HuH-7.5 (cell line): ENCODE measurements around the gene FAM171A2.
"Not testable (repeated sequence)": the region's sequence is repeated elsewhere in the genome, so short reads cannot be mapped to it uniquely, and the experiment has no call there.

ENCODE experiments used
- DNase-seq: peaks from one replicate; pipeline ENCODE4 v3.0.0; 2011; ENCODE audit warnings: low spot score

FAM171A2 gene

DNA sequence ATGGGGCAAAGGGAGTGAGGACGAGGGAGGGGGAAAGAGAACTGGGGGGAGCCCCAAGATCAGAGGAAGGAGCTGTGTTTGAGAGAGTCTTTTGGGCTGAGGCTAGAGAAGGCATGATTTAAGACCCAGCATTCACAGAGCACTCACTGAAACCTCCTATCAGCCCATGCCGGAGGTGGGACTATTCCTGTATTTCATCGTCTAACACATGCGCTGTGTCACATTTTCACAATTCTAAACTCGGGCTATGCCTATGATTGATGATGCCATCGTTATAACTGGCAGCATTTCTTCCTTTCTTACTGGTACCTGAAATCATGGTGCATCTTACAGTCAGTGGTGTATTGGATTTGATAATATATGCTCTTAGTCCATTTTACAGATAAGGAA, 3.5 kb downstream of the FAM171A2 start:
- DNase-seq = no peak

DNA sequence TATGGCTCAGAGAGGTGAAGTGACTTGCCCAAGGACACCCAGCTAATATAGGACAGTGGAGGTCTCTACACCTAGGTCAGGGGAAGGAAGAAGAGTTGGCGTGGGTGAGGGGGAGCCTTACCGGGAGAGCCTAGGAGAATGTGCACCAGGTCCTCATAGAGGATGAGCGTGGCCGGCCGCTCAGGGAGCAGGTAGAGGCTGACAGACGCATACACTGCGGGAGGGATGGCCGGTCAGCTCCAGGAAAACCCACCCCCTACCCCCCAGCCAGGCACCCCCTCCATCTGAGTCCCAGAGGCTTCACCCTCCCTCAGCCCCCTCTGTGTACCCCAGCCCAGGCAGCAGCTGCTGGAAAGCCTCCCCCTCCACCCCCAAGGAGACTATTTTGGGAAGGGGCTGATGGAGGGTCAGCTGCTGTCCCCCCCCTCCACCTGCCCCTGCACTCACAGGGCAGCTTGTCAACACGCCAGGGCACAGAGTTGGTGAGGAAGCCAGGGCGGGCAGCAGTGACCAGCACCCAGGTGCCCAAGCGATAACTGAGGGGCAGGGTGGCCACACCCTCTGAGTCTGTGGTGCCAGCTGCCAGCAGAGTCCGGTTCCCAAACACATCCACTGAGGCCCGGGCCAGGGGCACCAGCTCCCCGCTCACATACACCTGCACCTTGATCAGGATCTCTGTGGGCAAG, 4.1 kb downstream of the FAM171A2 start:
- no peak for DNase-seq

DNA sequence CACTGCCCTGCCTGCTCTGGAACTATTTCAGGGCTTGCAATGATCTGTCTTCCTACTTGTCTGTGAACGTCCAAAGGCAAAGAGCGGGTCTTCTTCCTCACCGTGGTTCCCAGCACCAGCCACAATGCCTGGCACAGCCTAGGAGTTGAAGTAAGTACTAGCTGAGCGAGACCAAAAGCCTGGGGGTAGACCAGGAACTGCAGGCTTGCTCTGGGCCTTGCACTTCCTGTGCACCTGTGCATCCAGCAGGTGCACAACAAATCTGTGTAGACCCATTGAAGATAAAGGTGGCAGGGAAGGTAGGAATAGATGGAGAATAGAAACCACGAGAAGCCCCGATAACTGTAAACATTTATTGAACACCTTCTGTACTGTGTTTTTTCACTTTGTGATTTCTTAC, 4.6 kb downstream of the FAM171A2 start:
- DNase-seq = no peak

DNA sequence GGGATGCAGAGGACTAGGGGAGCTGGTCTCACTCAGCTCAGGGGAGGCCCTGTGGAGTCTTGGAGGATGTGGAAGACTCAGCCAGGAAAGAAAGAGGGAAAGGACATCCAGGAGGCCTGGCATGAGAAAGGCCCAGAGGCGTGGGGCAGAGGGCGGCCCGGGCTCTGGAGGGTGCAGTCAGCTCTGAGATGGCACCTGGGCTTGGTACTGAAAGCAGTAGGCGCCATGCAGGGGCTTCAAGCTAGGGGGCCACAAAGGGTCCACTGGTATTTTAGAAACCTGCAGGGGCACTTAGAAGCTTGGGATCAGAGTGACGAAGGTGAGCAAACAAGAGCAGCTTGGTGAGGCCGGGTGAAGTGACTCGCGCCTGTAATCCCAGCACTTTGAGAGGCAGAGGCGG, 5.6 kb downstream of the FAM171A2 start:
- DNase-seq = no peak

DNA sequence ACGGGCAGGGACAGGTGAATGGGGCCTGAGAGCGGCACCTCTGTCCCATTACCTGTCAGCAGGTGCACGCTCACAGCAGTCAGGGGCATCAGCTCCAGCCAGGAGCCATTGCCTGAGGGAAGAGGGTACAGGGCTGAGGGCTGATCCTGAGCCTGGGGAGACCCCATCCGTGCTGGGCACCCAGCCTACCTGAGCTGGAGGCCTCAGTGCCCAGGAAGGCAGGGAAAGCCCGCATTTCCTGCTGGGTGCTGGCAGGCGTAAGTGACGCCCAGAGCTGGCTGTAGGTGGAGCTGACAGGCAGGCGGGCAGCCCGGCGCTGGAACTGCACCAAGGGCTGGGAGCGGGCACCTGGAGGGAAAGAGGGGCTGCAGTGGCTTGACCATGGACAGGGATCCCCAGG, 7.4 kb downstream of the FAM171A2 start:
- DNase-seq = no peak

DNA sequence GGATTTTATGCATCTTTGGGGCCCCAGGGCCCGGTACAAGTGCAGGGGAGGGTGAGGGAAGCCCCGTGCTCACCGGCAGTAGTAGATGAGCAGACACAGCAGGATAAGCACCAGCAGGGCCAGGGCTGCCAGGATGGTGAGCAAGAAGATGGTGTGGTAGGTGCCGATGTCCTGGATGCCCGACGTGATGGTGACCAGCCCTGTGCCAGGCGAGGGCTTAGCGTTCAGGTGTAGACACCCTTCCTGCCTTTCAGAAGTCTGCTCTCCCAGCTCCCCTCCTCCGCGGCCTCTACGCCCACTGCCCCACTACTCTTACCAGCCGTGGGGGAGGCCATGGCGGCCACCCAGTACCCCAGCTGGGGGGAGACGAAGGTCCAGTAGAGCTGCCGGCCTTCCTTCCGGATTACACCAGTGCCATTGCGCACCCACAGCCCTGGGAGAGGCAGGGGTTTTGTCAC, 8.0 kb downstream of the FAM171A2 start:
- DNase-seq = no peak

DNA sequence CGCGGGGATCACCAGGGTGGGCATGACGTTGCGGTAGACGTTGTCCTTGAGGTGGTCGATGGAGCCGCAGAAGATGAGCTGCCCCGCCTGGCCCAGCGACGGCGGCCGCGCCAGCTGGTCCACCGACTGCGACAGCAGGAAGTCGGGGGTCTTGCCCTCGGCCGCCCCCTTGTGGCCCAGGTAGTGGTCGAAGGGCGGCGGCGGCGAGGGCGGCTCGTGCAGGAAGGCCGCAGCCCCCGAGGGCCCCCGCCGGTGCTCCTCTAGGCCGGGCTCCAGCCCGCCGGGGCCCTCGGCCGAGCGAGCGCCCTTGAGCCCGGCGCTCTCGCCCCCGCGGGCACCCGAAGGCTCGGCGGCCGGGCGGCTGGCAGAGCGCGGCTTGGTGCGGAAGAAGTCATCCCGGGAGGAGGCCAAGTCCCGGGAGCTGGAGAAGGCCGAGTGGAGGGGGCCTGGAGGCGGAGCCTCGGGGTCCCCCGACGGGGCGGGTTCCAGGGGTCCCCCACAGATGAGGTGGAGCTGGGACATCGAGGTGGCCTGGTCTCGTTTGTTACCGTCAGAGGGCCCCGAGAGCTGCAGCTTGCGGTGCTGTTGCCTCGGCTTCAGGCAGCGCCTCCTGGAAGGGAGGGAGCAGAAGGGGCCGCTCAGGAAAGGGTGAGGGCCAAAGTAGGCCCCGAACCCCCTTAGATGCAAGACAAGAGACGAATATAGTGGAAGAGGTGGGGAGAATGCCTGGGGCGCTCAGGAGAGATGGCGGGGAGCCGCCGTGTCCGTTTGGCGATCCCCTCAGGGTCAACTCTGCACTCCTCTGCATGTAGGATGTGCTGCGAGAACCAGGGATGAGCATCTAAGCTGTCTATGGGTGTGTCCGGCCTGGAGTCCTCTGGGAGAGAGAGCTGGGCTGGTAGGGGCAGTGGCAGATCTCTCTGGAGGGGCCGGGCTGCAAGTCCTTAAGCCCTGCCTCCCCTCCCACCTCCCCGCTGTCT, 8.8 kb downstream of the FAM171A2 start:
- peak; percentile 93 for DNase-seq

DNA sequence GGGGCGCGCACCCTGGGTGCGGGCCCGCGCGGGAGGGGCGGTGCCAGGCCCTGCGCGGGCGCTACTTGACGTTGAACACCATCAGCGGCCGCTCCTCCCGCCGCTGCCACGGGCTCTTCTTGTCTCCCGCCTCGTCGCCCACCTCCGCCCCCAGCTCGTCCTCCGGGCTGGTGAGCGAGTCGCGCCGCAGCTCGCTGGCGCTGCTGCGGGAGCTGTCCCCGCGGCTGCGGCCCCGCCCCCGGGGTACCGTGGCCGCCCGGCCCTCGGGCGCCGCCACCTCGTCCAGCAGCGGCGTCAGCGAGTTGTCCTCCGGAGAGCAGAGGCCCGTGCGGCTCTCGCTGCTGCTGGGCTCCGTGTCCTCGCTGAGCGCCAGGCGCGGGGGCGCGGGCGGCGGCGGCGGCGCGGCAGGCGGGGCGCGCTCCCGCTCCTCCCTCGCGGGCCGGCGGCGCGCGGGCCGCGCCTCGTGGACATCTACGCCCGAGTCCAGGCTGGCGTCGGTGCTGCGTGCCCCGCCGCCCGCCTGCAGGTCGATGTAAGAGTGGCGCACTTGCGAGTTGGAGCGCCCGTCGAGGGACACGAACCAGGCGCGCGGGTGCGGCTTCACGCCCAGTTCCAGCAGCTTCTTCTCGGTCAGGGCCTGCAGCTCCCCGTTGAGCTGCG, 9.9 kb downstream of the FAM171A2 start:
- peak; percentile 68 for DNase-seq

DNA sequence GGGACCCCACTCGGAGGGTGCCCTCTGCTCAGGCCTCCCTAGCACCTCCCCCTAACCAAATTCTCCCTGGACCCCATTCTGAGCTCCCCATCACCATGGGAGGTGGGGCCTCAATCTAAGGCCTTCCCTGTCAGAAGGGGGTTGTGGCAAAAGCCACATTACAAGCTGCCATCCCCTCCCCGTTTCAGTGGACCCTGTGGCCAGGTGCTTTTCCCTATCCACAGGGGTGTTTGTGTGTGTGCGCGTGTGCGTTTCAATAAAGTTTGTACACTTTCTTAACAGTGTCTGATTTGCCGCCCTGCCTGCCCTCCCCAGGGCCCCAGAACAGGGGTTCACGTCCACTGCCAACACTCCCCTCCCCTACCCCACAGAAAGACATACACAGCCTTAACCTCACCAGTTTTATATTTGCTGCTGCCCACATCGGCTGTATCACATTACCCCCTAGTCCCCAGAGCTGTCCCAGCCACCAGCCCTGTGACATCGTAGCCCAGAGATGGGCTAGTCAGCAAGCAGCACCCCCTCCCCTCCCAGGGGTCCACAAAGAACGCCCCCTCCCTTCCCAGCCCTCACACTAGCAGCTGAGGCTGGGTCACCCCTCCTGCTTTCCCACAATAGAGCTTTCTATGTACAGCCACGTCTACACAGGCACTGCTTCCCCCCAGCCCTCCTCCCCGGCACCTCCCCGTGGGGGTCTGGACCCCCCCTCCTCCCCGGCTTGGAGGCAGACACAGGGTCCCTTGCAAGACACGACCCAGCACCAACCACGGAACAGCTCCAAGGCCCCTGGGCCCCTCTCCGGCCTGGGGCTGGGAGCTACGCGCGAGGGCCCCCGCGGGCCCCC, 10.6 kb downstream of the FAM171A2 start:
- DNase-seq = no peak

DNA sequence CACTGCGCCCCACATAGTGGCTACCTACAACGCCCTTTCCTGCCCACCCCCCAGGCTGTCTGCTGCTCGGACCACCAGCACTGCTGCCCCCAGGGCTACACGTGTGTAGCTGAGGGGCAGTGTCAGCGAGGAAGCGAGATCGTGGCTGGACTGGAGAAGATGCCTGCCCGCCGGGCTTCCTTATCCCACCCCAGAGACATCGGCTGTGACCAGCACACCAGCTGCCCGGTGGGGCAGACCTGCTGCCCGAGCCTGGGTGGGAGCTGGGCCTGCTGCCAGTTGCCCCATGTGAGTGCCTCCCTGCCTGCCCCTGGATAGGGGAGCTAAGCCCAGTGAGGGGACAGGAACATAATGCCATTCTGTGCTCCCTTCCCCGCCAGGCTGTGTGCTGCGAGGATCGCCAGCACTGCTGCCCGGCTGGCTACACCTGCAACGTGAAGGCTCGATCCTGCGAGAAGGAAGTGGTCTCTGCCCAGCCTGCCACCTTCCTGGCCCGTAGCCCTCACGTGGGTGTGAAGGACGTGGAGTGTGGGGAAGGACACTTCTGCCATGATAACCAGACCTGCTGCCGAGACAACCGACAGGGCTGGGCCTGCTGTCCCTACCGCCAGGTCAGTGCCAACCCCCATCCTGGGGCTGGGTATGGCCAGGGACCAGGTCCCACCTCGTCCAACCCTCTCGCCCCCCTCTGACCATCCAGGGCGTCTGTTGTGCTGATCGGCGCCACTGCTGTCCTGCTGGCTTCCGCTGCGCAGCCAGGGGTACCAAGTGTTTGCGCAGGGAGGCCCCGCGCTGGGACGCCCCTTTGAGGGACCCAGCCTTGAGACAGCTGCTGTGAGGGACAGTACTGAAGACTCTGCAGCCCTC, 11.5 kb downstream of the FAM171A2 start:
- DNase-seq = no peak

DNA sequence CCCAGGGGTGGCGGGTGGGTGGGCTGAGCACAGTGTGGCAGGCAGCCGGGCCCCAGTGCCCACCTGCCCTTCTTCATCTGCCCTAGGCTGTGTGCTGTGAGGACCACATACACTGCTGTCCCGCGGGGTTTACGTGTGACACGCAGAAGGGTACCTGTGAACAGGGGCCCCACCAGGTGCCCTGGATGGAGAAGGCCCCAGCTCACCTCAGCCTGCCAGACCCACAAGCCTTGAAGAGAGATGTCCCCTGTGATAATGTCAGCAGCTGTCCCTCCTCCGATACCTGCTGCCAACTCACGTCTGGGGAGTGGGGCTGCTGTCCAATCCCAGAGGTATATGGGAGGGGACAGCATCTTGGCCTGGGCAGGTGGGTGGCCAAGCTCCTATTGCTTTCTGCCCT, 12.2 kb downstream of the FAM171A2 start:
- DNase-seq = no peak

DNA sequence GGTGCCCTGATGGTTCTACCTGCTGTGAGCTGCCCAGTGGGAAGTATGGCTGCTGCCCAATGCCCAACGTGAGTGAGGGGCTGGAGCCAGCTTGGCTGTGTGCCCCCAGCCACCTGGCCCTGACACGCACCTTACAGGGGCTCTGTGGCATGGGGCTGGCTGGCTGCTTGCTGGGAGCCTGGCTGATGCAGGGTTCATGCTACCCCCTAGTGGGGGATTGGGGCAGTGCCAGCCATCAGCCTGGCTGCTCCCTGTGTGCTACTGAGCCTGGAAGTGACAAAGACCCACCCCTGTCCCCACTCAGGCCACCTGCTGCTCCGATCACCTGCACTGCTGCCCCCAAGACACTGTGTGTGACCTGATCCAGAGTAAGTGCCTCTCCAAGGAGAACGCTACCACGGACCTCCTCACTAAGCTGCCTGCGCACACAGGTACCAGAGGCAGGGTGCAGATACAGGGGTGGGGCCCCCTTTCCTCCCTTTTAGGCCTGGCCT, 12.9 kb downstream of the FAM171A2 start:
- peak; percentile 93 for DNase-seq

DNA sequence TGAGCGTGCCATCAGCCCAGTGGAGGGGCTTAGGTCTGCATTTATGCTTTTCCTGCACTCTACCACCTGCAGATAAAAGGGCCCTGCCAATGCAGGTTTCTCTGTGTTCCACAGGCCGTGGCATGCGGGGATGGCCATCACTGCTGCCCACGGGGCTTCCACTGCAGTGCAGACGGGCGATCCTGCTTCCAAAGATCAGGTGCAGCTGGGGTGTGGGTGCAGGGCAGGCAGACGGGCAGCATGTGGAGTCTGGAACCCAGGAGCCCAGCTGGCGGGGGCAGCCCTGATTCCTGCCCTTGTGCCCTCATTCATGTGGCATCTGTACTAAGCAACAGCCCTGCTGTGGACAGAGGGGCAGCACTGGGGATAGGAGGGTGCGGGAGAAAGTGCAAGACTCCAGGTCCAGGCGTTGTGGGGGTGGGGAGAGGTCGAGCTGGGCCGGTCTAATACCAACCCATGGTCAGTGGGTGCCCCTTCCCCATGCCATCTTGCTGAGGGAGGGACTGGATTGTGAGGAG, 14.0 kb downstream of the FAM171A2 start:
- DNase-seq = no peak

DNA sequence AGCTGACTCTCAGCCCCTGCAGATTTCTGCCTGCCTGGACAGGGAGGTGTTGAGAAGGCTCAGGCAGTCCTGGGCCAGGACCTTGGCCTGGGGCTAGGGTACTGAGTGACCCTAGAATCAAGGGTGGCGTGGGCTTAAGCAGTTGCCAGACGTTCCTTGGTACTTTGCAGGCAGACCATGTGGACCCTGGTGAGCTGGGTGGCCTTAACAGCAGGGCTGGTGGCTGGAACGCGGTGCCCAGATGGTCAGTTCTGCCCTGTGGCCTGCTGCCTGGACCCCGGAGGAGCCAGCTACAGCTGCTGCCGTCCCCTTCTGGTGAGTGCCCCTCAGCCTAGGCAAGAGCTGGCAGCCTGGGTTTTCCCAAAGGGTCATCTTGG, 14.7 kb downstream of the FAM171A2 start:
- no peak for DNase-seq

DNA sequence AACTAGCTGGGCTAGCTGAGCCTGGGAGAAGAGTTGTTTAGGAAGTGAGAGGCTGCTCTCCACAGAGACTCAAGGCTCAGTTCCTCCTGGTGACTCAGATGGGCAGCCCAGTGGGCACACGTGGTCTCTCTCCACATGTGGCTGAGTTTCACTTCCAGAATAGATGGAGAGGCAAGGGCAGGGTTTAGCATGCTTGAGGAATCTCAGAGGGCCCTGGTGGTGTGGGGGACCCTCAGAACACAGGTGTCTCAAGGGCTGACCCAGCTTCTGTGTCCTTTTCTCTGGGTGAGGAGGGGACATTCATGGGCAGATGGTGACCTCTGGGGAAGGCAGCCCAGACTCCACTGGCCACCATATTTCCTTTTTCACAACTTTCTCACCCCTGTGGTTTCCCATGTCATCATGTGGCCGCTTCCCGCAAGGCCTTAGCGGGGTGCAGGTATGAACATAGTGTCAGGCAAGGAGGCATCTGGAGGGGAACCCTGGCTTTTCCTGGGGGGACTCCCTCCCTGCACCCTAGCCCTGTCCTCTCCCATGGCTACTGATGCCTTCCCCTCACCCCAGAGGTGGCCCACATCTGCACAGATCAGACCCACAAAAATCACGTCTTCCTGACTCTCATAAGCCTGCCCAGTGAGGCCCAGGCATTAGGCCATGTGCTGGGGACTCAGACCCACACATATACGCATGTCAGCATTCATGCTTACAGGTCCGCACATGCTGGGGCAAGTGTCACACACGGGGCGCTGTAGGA, 15.2 kb downstream of the FAM171A2 start:
- no peak for DNase-seq

DNA sequence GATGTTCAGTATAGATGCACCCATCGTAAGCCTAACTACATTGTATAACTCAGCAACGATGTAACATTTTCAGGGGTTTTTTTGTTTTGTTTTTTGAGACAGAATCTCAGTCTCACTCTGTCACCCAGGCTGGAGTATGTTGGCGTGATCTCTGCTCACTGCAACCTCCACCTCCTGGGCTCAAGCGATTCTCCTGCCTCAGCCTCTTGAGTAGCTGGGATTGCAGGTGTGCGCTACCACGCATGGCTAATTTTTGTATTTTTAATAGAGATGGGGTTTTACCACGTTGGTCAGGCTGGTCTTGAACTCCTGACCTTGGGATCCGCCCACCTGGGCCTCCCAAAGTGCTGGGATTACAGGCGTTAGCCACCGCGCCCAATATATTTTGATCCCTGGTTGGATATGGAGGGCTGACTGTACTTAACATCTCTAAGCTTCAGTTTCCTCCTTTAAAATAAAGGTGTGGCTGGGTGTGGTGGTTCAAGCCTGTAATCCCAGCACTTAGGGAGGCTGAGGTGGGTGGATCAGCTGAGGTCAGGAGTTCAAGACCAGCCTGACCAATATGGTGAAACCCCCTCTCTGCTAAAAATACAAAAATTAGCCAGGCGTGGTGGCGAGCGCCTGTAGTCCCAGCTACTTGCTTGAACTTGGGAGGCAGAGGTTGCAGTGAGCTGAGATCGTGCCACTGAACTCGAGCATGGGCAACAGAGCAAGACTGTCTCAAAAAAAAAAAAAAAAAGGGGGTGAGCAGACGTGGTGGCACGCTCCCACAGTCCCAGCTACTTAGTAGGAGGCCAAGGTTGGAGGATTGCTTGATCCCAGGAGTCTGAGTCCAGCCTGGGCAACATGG, 16.2 kb downstream of the FAM171A2 start:
- not testable (repeated sequence) for DNase-seq

DNA sequence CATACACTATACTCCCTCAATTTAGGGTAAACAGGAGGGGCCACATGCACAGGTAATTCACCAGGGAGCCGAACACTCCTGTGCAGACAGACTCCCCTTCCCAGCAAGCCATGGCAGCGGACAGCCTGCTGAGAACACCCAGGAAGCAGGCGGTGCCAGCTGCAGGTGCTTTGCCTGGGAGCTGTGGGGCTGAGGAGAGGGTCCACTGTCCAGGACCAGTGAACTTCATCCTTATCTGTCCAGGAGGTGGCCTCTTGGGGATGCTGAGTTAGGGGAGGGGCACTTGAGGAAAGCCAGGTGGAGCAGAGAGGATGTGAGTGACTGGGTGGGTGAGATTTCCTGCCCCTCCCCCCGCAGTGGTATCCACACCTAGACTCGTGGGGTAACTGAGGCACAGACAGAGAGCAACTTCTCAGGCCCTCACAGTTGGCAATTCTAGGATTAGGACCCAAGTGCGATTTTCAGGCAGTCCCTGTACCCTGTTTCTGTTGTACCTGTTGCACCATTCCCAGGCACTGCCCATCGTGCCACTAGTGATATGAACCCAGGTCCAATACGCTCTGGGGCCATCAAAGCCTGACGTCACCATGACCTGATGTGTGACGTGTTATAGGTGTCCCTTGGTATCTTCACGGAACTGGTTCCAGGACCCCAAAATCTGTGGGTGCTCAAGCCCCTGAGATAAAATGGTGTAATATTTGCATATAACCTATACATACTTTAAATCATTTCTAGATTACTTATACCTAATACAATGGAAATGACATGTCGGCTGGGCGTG, 17.4 kb downstream of the FAM171A2 start:
- DNase-seq = no peak

DNA sequence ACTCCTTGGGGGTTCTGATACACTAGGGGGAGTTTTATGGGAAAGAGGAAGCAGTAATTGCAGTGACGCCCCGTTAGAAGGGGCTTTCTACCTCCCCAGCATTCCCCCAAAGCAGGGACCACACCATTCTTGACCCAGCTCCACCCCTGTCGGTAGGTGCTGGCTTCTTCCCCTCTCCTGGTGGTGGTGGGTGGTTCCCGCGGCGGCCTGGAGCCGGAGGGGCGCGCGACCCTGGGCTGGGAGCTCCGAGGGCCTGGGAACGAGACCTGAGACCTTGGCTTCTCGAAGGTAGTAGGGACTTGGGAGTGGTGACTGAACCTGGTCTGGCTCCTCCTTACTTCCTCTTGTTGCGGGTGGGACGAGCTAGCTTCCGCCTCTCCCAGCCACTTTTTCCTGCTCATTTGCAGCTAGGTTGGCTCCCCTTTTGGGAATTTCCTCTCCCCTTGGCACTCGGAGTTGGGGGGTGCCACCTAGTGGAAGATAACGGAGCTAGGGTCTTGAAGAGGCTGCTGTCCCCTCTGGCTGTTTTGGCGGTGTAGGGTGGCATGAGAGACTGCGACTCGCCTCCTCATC, 18.1 kb downstream of the FAM171A2 start:
- no peak for DNase-seq
